A549 (cell line): ENCODE data around the gene DOCK9. TPM values are rescaled to one million over a fixed set of nuclear protein-coding genes. Genes with fewer than 3 reads are reported as not detected.

Source experiments
- ATAC-seq, 2 experiments: fragments of 200-7000 bp in 1 of 2; fragments of >200 bp in 1 of 2; cut with Nextera tagmentation in 1 of 2; cut with Tn5 transposase in 1 of 2; 3 replicates each; pipeline versions ENCODE4 v1.8.0 to v1.9.1; 2018 to 2020; ENCODE audit warnings: mild to moderate bottlenecking in 1 of 2, moderate library complexity in 1 of 2
- CTCF ChIA-PET: fragments of 300-600 bp; sonication (Branson Sonifier 250); formaldehyde crosslinking; extraction: SDS; loops from one replicate; lab custom pipeline; 2021; ENCODE audit warnings: antibody characterized with exemption, inconsistent platforms; lab: Yijun Ruan, JAX
- POLR2A ChIA-PET: fragments of 350-600 bp; formaldehyde crosslinking; extraction: SDS; loops from one replicate; lab custom pipeline; 2021; ENCODE audit warnings: antibody characterized with exemption, inconsistent platforms; lab: Yijun Ruan, JAX
- DNase-seq, 2 experiments: peaks; one replicate each; pipeline versions ENCODE4 v3.0.0 to v3.0.0-alpha.2; 2011 to 2016; ENCODE audit warnings: low read depth in 1 of 2, low spot score in 1 of 2
- FAIRE-seq: peaks from 2 replicates; lab custom pipeline; 2011; peaks lifted over from hg19 to GRCh38; lab: Jason Lieb, UNC
- H3K27ac ChIP-seq, 2 experiments: fragments of >200 bp; sonication (Bioruptor Twin); formaldehyde crosslinking; 3 replicates each; pipeline ENCODE4 v1.5.1; 2016 to 2017
- H3K4me1 ChIP-seq: fragments of >200 bp; sonication (Bioruptor Twin); formaldehyde crosslinking; 3 replicates; pipeline ENCODE4 v1.6.1; 2016
- H3K4me2 ChIP-seq: fragments of >200 bp; sonication (Bioruptor Twin); formaldehyde crosslinking; 3 replicates; pipeline ENCODE4 v1.6.1; 2016
- H3K4me3 ChIP-seq: fragments of >200 bp; sonication (Bioruptor Twin); formaldehyde crosslinking; 3 replicates; pipeline ENCODE4 v1.5.1; 2016
- H3K9me3 ChIP-seq: fragments of >200 bp; sonication (Bioruptor Twin); formaldehyde crosslinking; 3 replicates; pipeline ENCODE4 v1.6.1; 2016
- CHD2 ChIP-seq: fragments of 150-350 bp; IDR thresholded peaks from 2 replicates; pipeline ENCODE4 v1.6.1; 2014; ENCODE audit warnings: low read length; ENCODE audit not compliant: partially characterized antibody
- EHF ChIP-seq: fragments of 250-450 bp; sonication (Bioruptor Pico); IDR thresholded peaks from 2 replicates; pipeline ENCODE4 v1.5.0; 2020; ENCODE audit warnings: mild to moderate bottlenecking
- EP300 ChIP-seq, 2 experiments: fragments of >200 bp; sonication (Bioruptor Twin); formaldehyde crosslinking; IDR thresholded peaks; 2 replicates in 1 of 2; 3 replicates in 1 of 2; pipeline ENCODE4 v1.6.1; 2016 to 2017
- HDAC2 ChIP-seq: fragments of 200-600 bp; sonication (generic); IDR thresholded peaks from 2 replicates; pipeline ENCODE4 v1.6.1; 2016
- HEYL ChIP-seq: fragments of 250-450 bp; sonication (Bioruptor Pico); IDR thresholded peaks from 2 replicates; pipeline ENCODE4 v1.8.0; 2021; ENCODE audit warnings: mild to moderate bottlenecking, moderate library complexity
- HOXB5 ChIP-seq: fragments of 250-450 bp; sonication (Bioruptor Pico); IDR thresholded peaks from 2 replicates; pipeline ENCODE4 v1.5.0; 2020; ENCODE audit warnings: mild to moderate bottlenecking, moderate library complexity
- KDM5A ChIP-seq: fragments of 200-600 bp; sonication (generic); IDR thresholded peaks from 2 replicates; pipeline ENCODE4 v1.6.1; 2016; ENCODE audit warnings: antibody characterized with exemption, mild to moderate bottlenecking
- MYC ChIP-seq: IDR thresholded peaks from 2 replicates; pipeline ENCODE4 v1.6.1; 2012; ENCODE audit warnings: mild to moderate bottlenecking, inconsistent platforms, low read length, improper control_type of control experiment, borderline replicate concordance
- NFE2L2 ChIP-seq: fragments of 150-350 bp; conservative IDR thresholded peaks from 2 replicates; pipeline ENCODE4 v1.6.1; 2014; ENCODE audit warnings: low read length
- NR3C1 ChIP-seq: fragments of >200 bp; sonication (Bioruptor Twin); formaldehyde crosslinking; IDR thresholded peaks from 3 replicates; pipeline ENCODE4 v1.6.1; 2017
- RAD21 ChIP-seq, 2 experiments: fragments of >200 bp in 1 of 2; sonication (Bioruptor Twin) in 1 of 2; formaldehyde crosslinking in 1 of 2; IDR thresholded peaks in 1 of 2; conservative IDR thresholded peaks in 1 of 2; 2 replicates in 1 of 2; 3 replicates in 1 of 2; pipeline ENCODE4 v1.6.1; 2012 to 2018; ENCODE audit warnings: inconsistent platforms in 1 of 2
- RARB ChIP-seq: fragments of 250-450 bp; sonication (Bioruptor Pico); IDR thresholded peaks from 2 replicates; pipeline ENCODE4 v1.8.0; 2021; ENCODE audit warnings: mild to moderate bottlenecking, moderate library complexity
- SMC3 ChIP-seq: fragments of >200 bp; sonication (Bioruptor Twin); formaldehyde crosslinking; IDR thresholded peaks from 3 replicates; pipeline ENCODE4 v1.6.1; 2018; ENCODE audit warnings: inconsistent platforms
- TP53 ChIP-seq: fragments of 250-450 bp; sonication (Bioruptor Pico); IDR thresholded peaks from 2 replicates; pipeline ENCODE4 v1.5.0; 2021; ENCODE audit warnings: mild to moderate bottlenecking, moderate library complexity
- ZFP36 ChIP-seq: fragments of 450-650 bp; IDR thresholded peaks from 2 replicates; pipeline ENCODE4 v1.6.1; 2014; ENCODE audit warnings: borderline replicate concordance; ENCODE audit not compliant: partially characterized antibody
- ZSCAN20 ChIP-seq: fragments of 250-450 bp; sonication (Bioruptor Pico); IDR thresholded peaks from 2 replicates; pipeline ENCODE4 v1.8.0; 2022; ENCODE audit warnings: mild to moderate bottlenecking, moderate library complexity
- WGBS: methylation state at CpG from one replicate; pipeline ENCODE4 v1.1.6; 2017; ENCODE audit errors: missing lambda C conversion rate; 5-methylcytosine and 5-hydroxymethylcytosine counted together
- polyA plus RNA-seq, 4 experiments: library from polyadenylated mRNA; depleted of rRNA in 3 of 4; stranded (reverse); fragments of >200 nt; fragmentation: RNase III in 1 of 4; extraction: RNeasy Plus Mini Kit Qiagen cat#74134 plus additional on column Dnase treatment in 1 of 4; gene quantifications; 2 replicates in 3 of 4; 3 replicates in 1 of 4; pipeline ENCODE4 v1.2.3, GENCODE V29; 2011 to 2017
- TF ChIP-seq, protein P1 (sequence below): fragments of 450-650 bp; IDR thresholded peaks from 2 replicates; pipeline ENCODE4 v1.6.1; 2014; ENCODE audit warnings: antibody characterized with exemption
- TF ChIP-seq, protein P2 (sequence below): fragments of >200 bp; sonication (Bioruptor Twin); formaldehyde crosslinking; IDR thresholded peaks from 3 replicates; pipeline ENCODE4 v1.6.1; 2016
- TF ChIP-seq, protein P3 (sequence below): fragments of >200 bp; sonication (Bioruptor Twin); formaldehyde crosslinking; IDR thresholded peaks from 2 replicates; pipeline ENCODE4 v1.6.1; 2016
- TF ChIP-seq, protein P4 (sequence below): fragments of 250-450 bp; sonication (Bioruptor Pico); IDR thresholded peaks from 2 replicates; pipeline ENCODE4 v1.5.0; 2021; ENCODE audit warnings: mild to moderate bottlenecking, moderate library complexity, borderline replicate concordance

Gene DOCK9
- polyA plus RNA-seq, 2 of the 4 experiments (the other 2 are of a cell fraction), result 34.0 to 43.9 TPM

DNA sequence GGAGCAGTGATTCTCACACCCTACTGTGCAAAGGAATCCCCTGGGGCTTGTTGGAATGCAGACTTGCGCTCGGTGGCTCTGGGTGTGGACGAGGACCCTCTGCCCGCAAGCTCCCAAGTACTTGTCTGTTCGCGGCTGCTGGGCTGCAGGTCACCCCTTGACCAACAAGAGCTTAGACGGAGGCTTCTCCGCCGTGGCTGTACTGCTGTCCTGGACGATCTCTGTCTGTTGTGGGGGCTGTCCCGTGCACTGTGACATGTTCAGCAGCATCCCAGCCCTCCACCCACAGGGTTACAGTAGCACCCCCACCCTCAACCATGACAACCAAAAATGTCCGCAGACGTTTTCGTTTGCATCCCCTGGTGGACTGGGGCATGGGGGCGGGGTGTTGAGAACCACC lies 202.5 kb downstream of the DOCK9 start:
- Histone ChIP-seq H3K27ac (peak overlapping the region; percentile 88 to 98), H3K4me1 (peaks cover 17% of the 10 kb centered on the region), H3K9me3 (no peaks in the 10 kb centered on the region), H3K4me3 (no peak overlapping the region), H3K4me2 (peak overlapping the region; percentile 82)
- ATAC-seq (peak in 1 of 2 experiments; percentile 7; a peak in 1 of 6 replicates), FAIRE-seq (no peak), DNase-seq (no peak)
- ChIA-PET POLR2A (no interaction called here), CTCF (interaction anchor here (1.2 kb wide), 1 partner anchor 9 kb away, joined by 3 read pairs; no protein-coding TSS in a partner anchor)
- TF ChIP-seq TP53 (CRISPR knock-in tag) (no peak), SMC3 (no peak), KDM5A (no peak), RAD21 (conservative IDR thresholded peaks at IDR 0.05 in 1 of 2, IDR thresholded peaks at IDR 0.05 in 1 of 2) (no peak), HDAC2 (no peak), ZFP36 (no peak), NFE2L2 (no peak)
- WGBS, result 70% methylated on average over 5 of the region's 15 CpGs

DNA sequence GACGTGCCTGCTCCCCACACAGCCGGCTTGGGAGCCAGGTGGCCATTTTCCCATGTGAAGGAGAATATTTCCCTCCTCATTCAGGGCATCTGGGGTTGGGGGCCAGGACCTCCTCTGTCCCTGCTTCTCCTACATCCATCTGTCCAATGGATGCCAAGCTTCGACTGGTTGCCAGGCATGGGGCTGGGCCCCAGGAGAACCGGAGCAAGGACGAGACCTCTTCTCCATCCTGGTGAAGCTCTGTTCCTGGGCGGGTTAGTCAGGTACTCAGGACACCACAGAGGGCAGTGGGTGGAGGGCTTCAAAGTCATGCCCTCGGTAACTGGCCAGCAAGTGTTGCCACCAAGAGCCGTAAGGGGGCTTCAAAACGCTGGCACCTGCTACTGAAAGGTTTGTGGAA lies 203.1 kb downstream of the DOCK9 start:
- no peak overlapping the region for H3K4me2 ChIP-seq
- ATAC-seq, result no peak
- POLR2A ChIA-PET, result no interaction called here
- no peak for DNase-seq
- CTCF ChIA-PET, result no interaction called here
- FAIRE-seq, result no peak
- H3K9me3 ChIP-seq, result no peaks in the 10 kb centered on the region
- H3K4me3 ChIP-seq, result no peak overlapping the region
- 91% methylated on average over 9 of the region's 9 CpGs for WGBS
- no peak for TF ChIP-seq HOXB5 (CRISPR knock-in tag)
- no peak for TF ChIP-seq TP53 (CRISPR knock-in tag)
- no peak for TF ChIP-seq RAD21 (conservative IDR thresholded peaks at IDR 0.05 in 1 of 2, IDR thresholded peaks at IDR 0.05 in 1 of 2)
- no peak for TF ChIP-seq HEYL (CRISPR knock-in tag)
- TF ChIP-seq EP300 (IDR thresholded peaks at IDR 0.05), result no peak
- no peak for TF ChIP-seq EHF (CRISPR knock-in tag)
- no peak for TF ChIP-seq MYC
- TF ChIP-seq, protein P1, sequence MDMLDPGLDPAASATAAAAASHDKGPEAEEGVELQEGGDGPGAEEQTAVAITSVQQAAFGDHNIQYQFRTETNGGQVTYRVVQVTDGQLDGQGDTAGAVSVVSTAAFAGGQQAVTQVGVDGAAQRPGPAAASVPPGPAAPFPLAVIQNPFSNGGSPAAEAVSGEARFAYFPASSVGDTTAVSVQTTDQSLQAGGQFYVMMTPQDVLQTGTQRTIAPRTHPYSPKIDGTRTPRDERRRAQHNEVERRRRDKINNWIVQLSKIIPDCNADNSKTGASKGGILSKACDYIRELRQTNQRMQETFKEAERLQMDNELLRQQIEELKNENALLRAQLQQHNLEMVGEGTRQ, result no peak
- TF ChIP-seq NFE2L2, result no peak
- no peak for TF ChIP-seq RARB (CRISPR knock-in tag)
- TF ChIP-seq NR3C1, result no peak
- TF ChIP-seq, protein P2, sequence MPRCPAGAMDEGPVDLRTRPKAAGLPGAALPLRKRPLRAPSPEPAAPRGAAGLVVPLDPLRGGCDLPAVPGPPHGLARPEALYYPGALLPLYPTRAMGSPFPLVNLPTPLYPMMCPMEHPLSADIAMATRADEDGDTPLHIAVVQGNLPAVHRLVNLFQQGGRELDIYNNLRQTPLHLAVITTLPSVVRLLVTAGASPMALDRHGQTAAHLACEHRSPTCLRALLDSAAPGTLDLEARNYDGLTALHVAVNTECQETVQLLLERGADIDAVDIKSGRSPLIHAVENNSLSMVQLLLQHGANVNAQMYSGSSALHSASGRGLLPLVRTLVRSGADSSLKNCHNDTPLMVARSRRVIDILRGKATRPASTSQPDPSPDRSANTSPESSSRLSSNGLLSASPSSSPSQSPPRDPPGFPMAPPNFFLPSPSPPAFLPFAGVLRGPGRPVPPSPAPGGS, result no peak
- TF ChIP-seq, protein P3, sequence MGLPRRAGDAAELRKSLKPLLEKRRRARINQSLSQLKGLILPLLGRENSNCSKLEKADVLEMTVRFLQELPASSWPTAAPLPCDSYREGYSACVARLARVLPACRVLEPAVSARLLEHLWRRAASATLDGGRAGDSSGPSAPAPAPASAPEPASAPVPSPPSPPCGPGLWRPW, result no peak
- peak overlapping the region; percentile 88 to 98 for H3K27ac ChIP-seq
- H3K4me1 ChIP-seq, result peaks cover 17% of the 10 kb centered on the region

DNA sequence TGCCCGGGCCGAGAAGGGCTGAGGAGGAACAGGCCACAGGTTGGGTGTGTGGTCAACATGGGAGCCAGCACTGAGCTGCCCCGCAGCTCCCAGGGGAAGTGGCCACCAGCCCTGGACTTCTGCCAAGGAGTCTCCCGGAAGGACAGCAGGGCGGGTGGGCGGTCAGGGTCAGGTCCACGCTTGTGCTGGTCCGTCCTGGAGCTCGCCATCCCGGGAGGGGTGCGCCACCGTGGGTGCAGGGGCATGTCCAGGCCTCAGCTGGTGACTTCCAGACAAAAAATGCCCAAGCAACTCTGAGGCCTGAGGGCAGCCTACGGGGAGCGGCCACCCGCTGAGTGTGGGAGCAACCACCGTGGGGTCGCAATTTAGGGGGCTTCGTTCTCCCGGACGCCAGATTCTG lies 203.9 kb downstream of the DOCK9 start:
- FAIRE-seq, result no peak
- 96% methylated on average over 6 of the region's 20 CpGs for WGBS
- POLR2A ChIA-PET, result no interaction called here

More for the DNA sequence above, 203.9 kb downstream of the DOCK9 start:
- DNase-seq (no peak), ATAC-seq (no peak)
- Histone ChIP-seq H3K4me1 (peaks cover 17% of the 10 kb centered on the region), H3K27ac (peak overlapping the region; percentile 88 to 98; a peak in 5 of 6 replicates), H3K9me3 (no peaks in the 10 kb centered on the region), H3K4me2 (no peak overlapping the region), H3K4me3 (no peak overlapping the region)
- CTCF ChIA-PET, result no interaction called here
- TF ChIP-seq, protein P4, sequence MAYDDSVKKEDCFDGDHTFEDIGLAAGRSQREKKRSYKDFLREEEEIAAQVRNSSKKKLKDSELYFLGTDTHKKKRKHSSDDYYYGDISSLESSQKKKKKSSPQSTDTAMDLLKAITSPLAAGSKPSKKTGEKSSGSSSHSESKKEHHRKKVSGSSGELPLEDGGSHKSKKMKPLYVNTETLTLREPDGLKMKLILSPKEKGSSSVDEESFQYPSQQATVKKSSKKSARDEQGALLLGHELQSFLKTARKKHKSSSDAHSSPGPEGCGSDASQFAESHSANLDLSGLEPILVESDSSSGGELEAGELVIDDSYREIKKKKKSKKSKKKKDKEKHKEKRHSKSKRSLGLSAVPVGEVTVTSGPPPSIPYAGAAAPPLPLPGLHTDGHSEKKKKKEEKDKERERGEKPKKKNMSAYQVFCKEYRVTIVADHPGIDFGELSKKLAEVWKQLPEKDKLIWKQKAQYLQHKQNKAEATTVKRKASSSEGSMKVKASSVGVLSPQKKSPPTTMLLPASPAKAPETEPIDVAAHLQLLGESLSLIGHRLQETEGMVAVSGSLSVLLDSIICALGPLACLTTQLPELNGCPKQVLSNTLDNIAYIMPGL (CRISPR knock-in tag), result no peak
- TF ChIP-seq CHD2 (no peak), ZSCAN20 (no peak), RAD21 (conservative IDR thresholded peaks at IDR 0.05 in 1 of 2, IDR thresholded peaks at IDR 0.05 in 1 of 2) (no peak)
